GM21390 (cell line): ENCODE measurements around the gene AKAP6.
A peak's percentile ranks its signal among the peaks of the same experiment; 100 is the strongest.

Experiments used
- ATAC-seq: cut with Tn5 transposase; IDR thresholded peaks from one replicate; pipeline ENCODE4 v1.9.1; 2021; ENCODE audit not compliant: unreplicated experiment

AKAP6 gene

GRCh38 chr14:32656601-32657000, 327.5 kb downstream of the AKAP6 start:
- no peak for ATAC-seq

GRCh38 chr14:32657081-32657480, 328.0 kb downstream of the AKAP6 start:
- peak; percentile 63 for ATAC-seq

- no peak for ATAC-seq
These were observed 332.1 kb downstream of the AKAP6 start for GRCh38 chr14:32661216-32661615.

- ATAC-seq: no peak
These were observed 333.1 kb downstream of the AKAP6 start for GRCh38 chr14:32662211-32662610.

- no peak for ATAC-seq
These were observed 337.2 kb downstream of the AKAP6 start for GRCh38 chr14:32666308-32666707.

GRCh38 chr14:32667287-32667686, 338.2 kb downstream of the AKAP6 start:
- no peak for ATAC-seq

- ATAC-seq: no peak
These were observed 338.7 kb downstream of the AKAP6 start for GRCh38 chr14:32667791-32668190.

- no peak for ATAC-seq
These were observed 340.3 kb downstream of the AKAP6 start for GRCh38 chr14:32669391-32669790.

GRCh38 chr14:32675433-32675832, 346.3 kb downstream of the AKAP6 start:
- no peak for ATAC-seq

GRCh38 chr14:32677129-32677780, 348.2 kb downstream of the AKAP6 start:
- ATAC-seq: no peak

GRCh38 chr14:32678088-32678487, 349.0 kb downstream of the AKAP6 start:
- no peak for ATAC-seq

- no peak for ATAC-seq
These were observed 351.0 kb downstream of the AKAP6 start for GRCh38 chr14:32679927-32680612.

GRCh38 chr14:32681598-32681997, 352.5 kb downstream of the AKAP6 start:
- ATAC-seq: no peak

- ATAC-seq: no peak
These were observed 353.1 kb downstream of the AKAP6 start for GRCh38 chr14:32682214-32682613.

- no peak for ATAC-seq
These were observed 354.6 kb downstream of the AKAP6 start for GRCh38 chr14:32683679-32684078.

- ATAC-seq: no peak
These were observed 359.8 kb downstream of the AKAP6 start for GRCh38 chr14:32688941-32689340.

GRCh38 chr14:32692441-32692840, 363.3 kb downstream of the AKAP6 start:
- no peak for ATAC-seq

GRCh38 chr14:32693114-32693513, 364.0 kb downstream of the AKAP6 start:
- ATAC-seq: no peak

- ATAC-seq: no peak
These were observed 365.8 kb downstream of the AKAP6 start for GRCh38 chr14:32694795-32695449.

- ATAC-seq: no peak
These were observed 367.4 kb downstream of the AKAP6 start for GRCh38 chr14:32696325-32697091.

- ATAC-seq: no peak
These were observed 368.0 kb downstream of the AKAP6 start for GRCh38 chr14:32697114-32697513.
